ENCODE results near the gene RPE. TPM values are rescaled to one million over a fixed set of nuclear protein-coding genes. Genes with fewer than 3 reads are reported as not detected.

RPE gene
- polyA plus RNA-seq, 1 donor (not counting 4 experiments of a cell fraction or from before 2014, with no cell fraction given): 69.6 TPM

DNA sequence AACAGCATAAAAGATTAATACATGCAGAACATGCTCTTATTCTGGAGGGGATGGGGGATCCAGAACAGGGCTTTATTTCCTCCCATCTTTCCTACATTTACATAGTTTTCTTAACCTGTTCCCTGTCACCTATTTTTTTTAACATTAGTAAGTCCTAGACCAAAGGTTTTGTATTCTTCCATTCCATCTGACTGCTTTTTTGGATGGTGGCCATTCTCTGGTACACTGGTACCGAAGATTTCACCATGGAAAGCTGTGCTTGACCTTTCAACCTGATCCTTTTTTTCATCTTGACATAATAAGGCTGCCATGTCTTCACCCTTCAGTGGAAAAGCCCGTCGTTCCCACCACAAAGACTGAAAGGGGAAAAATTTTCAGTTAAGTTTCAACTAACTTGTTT, 20.4 kb downstream of the RPE start:
- Histone ChIP-seq H3K4me3 (ENCODE audit: control insufficient read depth in 2 of 3, extremely low read depth in 1 of 3, insufficient read depth in 2 of 3, low read depth in 1 of 3, low read length in 3 of 3) (no peak overlapping the region), H3K4me2 (ENCODE audit: control insufficient read depth, extremely low read depth, insufficient read depth, low read depth, low read length) (no peak overlapping the region), H3K4me1 (ENCODE audit: control insufficient read depth, extremely low read depth, insufficient read depth, low read length) (no peaks in the 10 kb centered on the region), H3K9ac (ENCODE audit: control insufficient read depth, extremely low read depth, insufficient read depth, low read length) (no peak overlapping the region), H3K79me2 (ENCODE audit: control insufficient read depth, insufficient read depth, low read length) (no peaks in the 10 kb centered on the region), H3K27ac (ENCODE audit: control insufficient read depth, insufficient read depth, low read length) (no peak overlapping the region), H3K27me3 (ENCODE audit: control insufficient read depth, extremely low read depth, insufficient read depth, low read length) (no peaks in the 10 kb centered on the region), H3K9me1 (ENCODE audit: control insufficient read depth, extremely low read depth, insufficient read depth, low read length) (no peaks in the 10 kb centered on the region), H3K36me3 (ENCODE audit: control insufficient read depth in 2 of 2, extremely low read depth in 1 of 2, insufficient read depth in 2 of 2, low read length in 2 of 2) (peaks cover 5 to 10% of the 10 kb centered on the region in 2 experiments), H3K9me3 (ENCODE audit: control insufficient read depth, low read depth, low read length) (no peaks in the 10 kb centered on the region), H2AFZ (ENCODE audit: control insufficient read depth, low read length) (no peak overlapping the region), H4K20me1 (ENCODE audit: control insufficient read depth, extremely low read depth, insufficient read depth, low read length) (no peaks in the 10 kb centered on the region)
- TF ChIP-seq, protein P1, sequence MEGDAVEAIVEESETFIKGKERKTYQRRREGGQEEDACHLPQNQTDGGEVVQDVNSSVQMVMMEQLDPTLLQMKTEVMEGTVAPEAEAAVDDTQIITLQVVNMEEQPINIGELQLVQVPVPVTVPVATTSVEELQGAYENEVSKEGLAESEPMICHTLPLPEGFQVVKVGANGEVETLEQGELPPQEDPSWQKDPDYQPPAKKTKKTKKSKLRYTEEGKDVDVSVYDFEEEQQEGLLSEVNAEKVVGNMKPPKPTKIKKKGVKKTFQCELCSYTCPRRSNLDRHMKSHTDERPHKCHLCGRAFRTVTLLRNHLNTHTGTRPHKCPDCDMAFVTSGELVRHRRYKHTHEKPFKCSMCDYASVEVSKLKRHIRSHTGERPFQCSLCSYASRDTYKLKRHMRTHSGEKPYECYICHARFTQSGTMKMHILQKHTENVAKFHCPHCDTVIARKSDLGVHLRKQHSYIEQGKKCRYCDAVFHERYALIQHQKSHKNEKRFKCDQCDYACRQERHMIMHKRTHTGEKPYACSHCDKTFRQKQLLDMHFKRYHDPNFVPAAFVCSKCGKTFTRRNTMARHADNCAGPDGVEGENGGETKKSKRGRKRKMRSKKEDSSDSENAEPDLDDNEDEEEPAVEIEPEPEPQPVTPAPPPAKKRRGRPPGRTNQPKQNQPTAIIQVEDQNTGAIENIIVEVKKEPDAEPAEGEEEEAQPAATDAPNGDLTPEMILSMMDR (optimal IDR thresholded peaks at IDR 0.05 in 1 of 3, IDR thresholded peaks at IDR 0.05 in 1 of 3, conservative IDR thresholded peaks at IDR 0.05 in 1 of 3; ENCODE audit: extremely low read depth in 1 of 3, insufficient read depth in 2 of 3, low read length in 3 of 3): no peak
- TF ChIP-seq EZH2 (IDR thresholded peaks at IDR 0.05; ENCODE audit: low read length): no peak
- dilution Hi-C loops (cut with MboI; ENCODE audit: extremely low pct_ligation_motif_present, low sequenced_read_pairs): no loop called here
- DNase-seq (ENCODE audit: low read depth, low spot score) (no peak), FAIRE-seq (no peak)

DNA sequence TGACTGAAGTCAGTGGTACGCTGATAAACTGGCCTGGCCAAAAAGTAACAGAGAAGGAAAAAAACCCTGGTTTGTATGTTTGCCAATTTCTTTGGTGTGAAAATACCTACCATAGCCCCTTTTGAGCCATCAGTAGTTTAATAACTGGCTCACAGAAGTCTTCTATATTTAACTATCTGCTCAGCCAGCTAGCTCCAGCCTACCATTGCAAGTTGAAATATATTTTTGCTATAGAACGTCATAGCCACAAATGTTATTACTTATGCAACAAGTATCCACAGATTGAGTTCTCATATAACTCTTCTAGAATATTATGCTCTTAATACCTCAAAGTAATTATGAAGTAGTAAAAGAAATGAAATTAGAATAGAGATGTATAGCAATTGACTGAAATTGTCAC, 25.2 kb downstream of the RPE start:
- Histone ChIP-seq H3K9me1 (ENCODE audit: control insufficient read depth, extremely low read depth, insufficient read depth, low read length) (no peaks in the 10 kb centered on the region), H3K4me3 (ENCODE audit: control insufficient read depth in 2 of 3, extremely low read depth in 1 of 3, insufficient read depth in 2 of 3, low read depth in 1 of 3, low read length in 3 of 3) (no peak overlapping the region), H2AFZ (ENCODE audit: control insufficient read depth, low read length) (no peak overlapping the region), H3K79me2 (ENCODE audit: control insufficient read depth, insufficient read depth, low read length) (no peaks in the 10 kb centered on the region), H3K4me1 (ENCODE audit: control insufficient read depth, extremely low read depth, insufficient read depth, low read length) (no peaks in the 10 kb centered on the region), H3K36me3 (ENCODE audit: control insufficient read depth in 2 of 2, extremely low read depth in 1 of 2, insufficient read depth in 2 of 2, low read length in 2 of 2) (peaks cover 2 to 3% of the 10 kb centered on the region in 2 experiments), H3K27ac (ENCODE audit: control insufficient read depth, insufficient read depth, low read length) (no peak overlapping the region), H4K20me1 (ENCODE audit: control insufficient read depth, extremely low read depth, insufficient read depth, low read length) (no peaks in the 10 kb centered on the region), H3K9me3 (ENCODE audit: control insufficient read depth, low read depth, low read length) (no peaks in the 10 kb centered on the region), H3K4me2 (ENCODE audit: control insufficient read depth, extremely low read depth, insufficient read depth, low read depth, low read length) (no peak overlapping the region), H3K9ac (ENCODE audit: control insufficient read depth, extremely low read depth, insufficient read depth, low read length) (no peak overlapping the region), H3K27me3 (ENCODE audit: control insufficient read depth, extremely low read depth, insufficient read depth, low read length) (no peaks in the 10 kb centered on the region)
- no peak for DNase-seq (ENCODE audit: low read depth, low spot score)
- TF ChIP-seq, protein P1 (optimal IDR thresholded peaks at IDR 0.05 in 1 of 3, IDR thresholded peaks at IDR 0.05 in 1 of 3, conservative IDR thresholded peaks at IDR 0.05 in 1 of 3; ENCODE audit: extremely low read depth in 1 of 3, insufficient read depth in 2 of 3, low read length in 3 of 3): no peak
- no peak for TF ChIP-seq EZH2 (IDR thresholded peaks at IDR 0.05; ENCODE audit: low read length)
- dilution Hi-C loops (cut with MboI; ENCODE audit: extremely low pct_ligation_motif_present, low sequenced_read_pairs): no loop called here
- no peak for FAIRE-seq
